Lower lobe of right lung (tissue), 2 donors: ENCODE results near the gene PPP6R1. TPM values are rescaled to one million over a fixed set of nuclear protein-coding genes. Genes with fewer than 3 reads are reported as not detected.
A peak's percentile ranks its signal among the peaks of the same experiment; 100 is the strongest.

Experiments used
- ATAC-seq, 2 donors: fragments of 200-7000 bp; cut with Tn5 transposase; one replicate each; pipeline ENCODE4 v1.9.1; 2020 to 2022; ENCODE audit warnings: mild to moderate bottlenecking in 2 of 2, moderate library complexity in 2 of 2
- DNase-seq: peaks from one replicate; pipeline ENCODE4 v3.0.0-alpha.2; 2020
- H3K27ac ChIP-seq: fragments of 200-600 bp; one replicate; pipeline ENCODE4 v1.8.0; 2022
- H3K27me3 ChIP-seq: fragments of 200-600 bp; one replicate; pipeline ENCODE4 v1.8.0; 2022; ENCODE audit warnings: low read depth
- H3K36me3 ChIP-seq: fragments of 200-600 bp; one replicate; pipeline ENCODE4 v1.8.0; 2022; ENCODE audit warnings: mild to moderate bottlenecking
- H3K4me1 ChIP-seq: fragments of 200-600 bp; one replicate; pipeline ENCODE4 v1.8.0; 2022
- H3K4me3 ChIP-seq: fragments of 200-600 bp; one replicate; pipeline ENCODE4 v1.8.0; 2022; ENCODE audit warnings: mild to moderate bottlenecking
- H3K9me3 ChIP-seq: fragments of 200-600 bp; one replicate; pipeline ENCODE4 v1.8.0; 2022
- CTCF ChIP-seq: fragments of 200-600 bp; IDR thresholded peaks from one replicate; pipeline ENCODE4 v1.8.0; 2022; ENCODE audit warnings: antibody characterized with exemption, mild to moderate bottlenecking
- intact Hi-C: fragments of 100-400 bp; cut with DNase I; formaldehyde crosslinking; loops from one replicate; pipeline ENCODE4 v1.11.0; 2022
- total RNA-seq: library from RNA; stranded (reverse); fragmentation: NEBNext Ultra II Directional; extraction: Animal tissue kit (Norgen Biotek cat#: 25700); gene quantifications from one replicate; pipeline ENCODE4 v1.2.1, GENCODE V29; 2021
- donor health status: DM: no; HTN: yes; CAD: no; lungs with severe emphysema.

PPP6R1 gene
- total RNA-seq, 1 donor from 2014 or later, result 69.1 TPM

- peaks cover 17% of the 10 kb centered on the region for H3K36me3 ChIP-seq
- no peak for ATAC-seq
- no peak for DNase-seq
- peaks cover 77% of the 10 kb centered on the region for H3K4me1 ChIP-seq
- H3K4me3 ChIP-seq, result no peak overlapping the region
- no peak for TF ChIP-seq CTCF
- H3K9me3 ChIP-seq, result no peaks in the 10 kb centered on the region
- H3K27me3 ChIP-seq, result no peaks in the 10 kb centered on the region
- no peak overlapping the region for H3K27ac ChIP-seq
- intact Hi-C loops, result no loop called here
Observed at GRCh38 chr19:55250262-55251036, 8.4 kb downstream of the PPP6R1 start.

- H3K4me1 ChIP-seq, result peaks cover 70% of the 10 kb centered on the region
- no peak overlapping the region for H3K27ac ChIP-seq
- no peak for ATAC-seq
- TF ChIP-seq CTCF, result no peak
- no peaks in the 10 kb centered on the region for H3K9me3 ChIP-seq
- no peak overlapping the region for H3K4me3 ChIP-seq
- peaks cover 23% of the 10 kb centered on the region for H3K36me3 ChIP-seq
- intact Hi-C loops, result no loop called here
- no peaks in the 10 kb centered on the region for H3K27me3 ChIP-seq
- no peak for DNase-seq
Observed at GRCh38 chr19:55249841-55250240, 9.0 kb downstream of the PPP6R1 start.

- ATAC-seq, result no peak
- Histone ChIP-seq H3K4me1 (peaks cover 61% of the 10 kb centered on the region), H3K9me3 (no peaks in the 10 kb centered on the region), H3K36me3 (peaks cover 34% of the 10 kb centered on the region), H3K27ac (no peak overlapping the region), H3K4me3 (no peak overlapping the region), H3K27me3 (no peaks in the 10 kb centered on the region)
- intact Hi-C loops, result no loop called here
- TF ChIP-seq CTCF, result no peak
- no peak for DNase-seq
Observed at GRCh38 chr19:55248704-55249103, 10.1 kb downstream of the PPP6R1 start.

- DNase-seq (no peak), ATAC-seq (no peak)
- H3K27ac ChIP-seq, result no peak overlapping the region
- peaks cover 39% of the 10 kb centered on the region for H3K36me3 ChIP-seq
- no peak overlapping the region for H3K4me3 ChIP-seq
- H3K4me1 ChIP-seq, result peaks cover 56% of the 10 kb centered on the region
- no peaks in the 10 kb centered on the region for H3K27me3 ChIP-seq
- intact Hi-C loops, result no loop called here
- TF ChIP-seq CTCF, result no peak
- H3K9me3 ChIP-seq, result no peaks in the 10 kb centered on the region
Observed at GRCh38 chr19:55248166-55248675, 10.6 kb downstream of the PPP6R1 start.

- DNase-seq, result peak; percentile 86
- H3K4me1 ChIP-seq, result peaks cover 50% of the 10 kb centered on the region
- no peak overlapping the region for H3K27ac ChIP-seq
- ATAC-seq, result peak; percentile 78 to 84
- no peaks in the 10 kb centered on the region for H3K27me3 ChIP-seq
- no peak for TF ChIP-seq CTCF
- H3K36me3 ChIP-seq, result peaks cover 45% of the 10 kb centered on the region
- no peaks in the 10 kb centered on the region for H3K9me3 ChIP-seq
- intact Hi-C loops, result no loop called here
- H3K4me3 ChIP-seq, result no peak overlapping the region
Observed at GRCh38 chr19:55247621-55248099, 11.2 kb downstream of the PPP6R1 start.
